K562 (cell line): ENCODE results near the gene RPP21. TPM values are rescaled to one million over a fixed set of nuclear protein-coding genes. Genes with fewer than 3 reads are reported as not detected.
A peak's percentile ranks its signal among the peaks of the same experiment; 100 is the strongest.

Experiments
- CHD7 ChIP-seq: fragments of 200-600 bp; sonication (generic); IDR thresholded peaks from one replicate; pipeline ENCODE4 v1.6.1; 2012; ENCODE audit warnings: mild to moderate bottlenecking, low read depth, low read length, inconsistent platforms
- DEAF1 ChIP-seq: fragments of 450-650 bp; formaldehyde crosslinking; IDR thresholded peaks from 2 replicates; pipeline ENCODE4 v1.4.0; 2020; ENCODE audit warnings: mild to moderate bottlenecking, moderate library complexity
- FOXJ3 ChIP-seq: sonication (generic); formaldehyde crosslinking; IDR thresholded peaks from 2 replicates; pipeline ENCODE4 v1.4.0; 2020; ENCODE audit warnings: mild to moderate bottlenecking, missing genetic modification reagents
- FOXP1 ChIP-seq: sonication (generic); formaldehyde crosslinking; IDR thresholded peaks from 2 replicates; pipeline ENCODE4 v1.8.0; 2022; ENCODE audit warnings: mild to moderate bottlenecking, missing genetic modification reagents
- IFI16 ChIP-seq: fragments of 250-450 bp; sonication (Bioruptor Pico); IDR thresholded peaks from 2 replicates; pipeline ENCODE4 v2.1.2; 2022; ENCODE audit warnings: mild to moderate bottlenecking, inconsistent platforms
- L3MBTL2 ChIP-seq: fragments of 450-650 bp; IDR thresholded peaks from 2 replicates; pipeline ENCODE4 v1.6.1; 2016; ENCODE audit warnings: mild to moderate bottlenecking, moderate library complexity
- MAFG ChIP-seq: fragments of 450-650 bp; conservative IDR thresholded peaks from 2 replicates; pipeline ENCODE4 v1.6.1; 2016; ENCODE audit warnings: missing genetic modification characterization, missing compliant biosample characterization
- NR0B1 ChIP-seq: fragments of 450-650 bp; IDR thresholded peaks from one replicate; pipeline ENCODE4 v1.6.1; 2018; ENCODE audit warnings: mild to moderate bottlenecking, moderate library complexity; ENCODE audit not compliant: partially characterized antibody
- SMARCB1 ChIP-seq: IDR thresholded peaks from 2 replicates; pipeline ENCODE4 v1.6.1; 2011; ENCODE audit warnings: improper control_type of control experiment, low read depth; ENCODE audit not compliant: insufficient read length
- ZNF280A ChIP-seq: fragments of 450-650 bp; IDR thresholded peaks from 2 replicates; pipeline ENCODE4 v1.6.1; 2018; ENCODE audit warnings: mild to moderate bottlenecking, low read depth; ENCODE audit not compliant: partially characterized antibody
- ZNF695 ChIP-seq: fragments of 450-650 bp; formaldehyde crosslinking; IDR thresholded peaks from 2 replicates; pipeline ENCODE4 v1.4.0; 2020; ENCODE audit warnings: mild to moderate bottlenecking, moderate library complexity
- polyA plus RNA-seq, 8 experiments: library from polyadenylated mRNA; depleted of rRNA in 4 of 8; stranded (reverse) in 5 of 8; unstranded in 3 of 8; fragments of >200 nt; fragmentation: Nextera tagmentation in 2 of 8; fragmentation: Illumina TruSeq in 1 of 8; extraction: Ambion mirVana in 2 of 8; extraction: Trizol in 1 of 8; gene quantifications; 2 replicates each; pipeline versions ENCODE4 v1.2.1 to v1.2.3, GENCODE V29; 2011 to 2014; ENCODE audit warnings: inconsistent platforms in 1 of 8, missing spikeins in 1 of 8
- total RNA-seq, 7 experiments: library from RNA; depleted of rRNA in 6 of 7; stranded (reverse); fragments of >200 nt in 6 of 7; fragmentation: Illumina TruSeq in 2 of 7; extraction: Trizol in 2 of 7; gene quantifications; 2 replicates each; pipeline versions ENCODE4 v1.2.1 to v1.2.3, GENCODE V29; 2011 to 2021; ENCODE audit warnings: low replicate concordance in 1 of 7

Gene RPP21
- total and polyA plus RNA-seq, 9 of the 15 experiments (the other 6 are each of a cell fraction or from before 2014, with no cell fraction given): 62.1 to 362 (median 166) TPM

GRCh38 chr6:30344191-30344867 is 627 bp upstream of the RPP21 start (continued):
- TF ChIP-seq CHD7 (no peak), MAFG (tag) (no peak), ZNF280A (no peak), FOXJ3 (CRISPR knock-in tag) (no peak), NR0B1 (no peak), L3MBTL2 (no peak), DEAF1 (no peak), FOXP1 (0 out of 2 replicates have a peak, but pooled peaks have one; percentile 3), IFI16 (no peak), SMARCB1 (no peak), ZNF695 (CRISPR knock-in tag) (no peak)
